HEK293 (cell line): ENCODE measurements around the gene BBLN.

Experiments
- AEBP2 ChIP-seq: fragments of 450-650 bp; formaldehyde crosslinking; IDR thresholded peaks from 2 replicates; pipeline ENCODE4 v1.5.1; 2016; ENCODE audit warnings: missing biosample characterization, missing genetic modification characterization, borderline replicate concordance
- CTCF ChIP-seq: fragments of 450-650 bp; formaldehyde crosslinking; IDR thresholded peaks from 2 replicates; pipeline ENCODE4 v1.5.1; 2016; ENCODE audit warnings: missing biosample characterization, missing genetic modification characterization
- GLIS2 ChIP-seq: fragments of 450-650 bp; formaldehyde crosslinking; IDR thresholded peaks from 2 replicates; pipeline ENCODE4 v1.5.1; 2016; ENCODE audit warnings: missing biosample characterization, missing genetic modification characterization
- HOXD13 ChIP-seq: sonication (generic); formaldehyde crosslinking; IDR thresholded peaks from 2 replicates; pipeline ENCODE4 v1.8.0; 2022; ENCODE audit warnings: missing genetic modification reagents, borderline replicate concordance
- KLF8 ChIP-seq: fragments of 450-650 bp; formaldehyde crosslinking; IDR thresholded peaks from 2 replicates; pipeline ENCODE4 v1.5.1; 2016; ENCODE audit warnings: missing biosample characterization, missing genetic modification characterization
- PATZ1 ChIP-seq: fragments of 450-650 bp; formaldehyde crosslinking; IDR thresholded peaks from 2 replicates; pipeline ENCODE4 v1.5.1; 2016; ENCODE audit warnings: missing biosample characterization, missing genetic modification characterization
- PBX3 ChIP-seq: sonication (generic); formaldehyde crosslinking; IDR thresholded peaks from 2 replicates; pipeline ENCODE4 v1.8.1; 2022; ENCODE audit warnings: mild to moderate bottlenecking, moderate library complexity, missing genetic modification reagents
- PRDM4 ChIP-seq: fragments of 450-650 bp; formaldehyde crosslinking; IDR thresholded peaks from 2 replicates; pipeline ENCODE4 v1.5.1; 2017; ENCODE audit warnings: missing biosample characterization, missing genetic modification characterization
- SP2 ChIP-seq: fragments of 450-650 bp; formaldehyde crosslinking; IDR thresholded peaks from 2 replicates; pipeline ENCODE4 v1.5.1; 2016; ENCODE audit warnings: missing biosample characterization, missing genetic modification characterization
- ZBTB26 ChIP-seq: fragments of 450-650 bp; formaldehyde crosslinking; optimal IDR thresholded peaks from 2 replicates; pipeline ENCODE3; 2016; ENCODE audit warnings: missing biosample characterization, mild to moderate bottlenecking, missing genetic modification characterization
- ZEB2 ChIP-seq: fragments of 450-650 bp; formaldehyde crosslinking; IDR thresholded peaks from 2 replicates; pipeline ENCODE4 v1.5.1; 2016; ENCODE audit warnings: missing biosample characterization, missing genetic modification characterization
- ZFP69B ChIP-seq: fragments of 450-650 bp; formaldehyde crosslinking; IDR thresholded peaks from 2 replicates; pipeline ENCODE4 v1.5.1; 2016; ENCODE audit warnings: missing biosample characterization, missing genetic modification characterization
- ZNF132 ChIP-seq: fragments of 450-650 bp; formaldehyde crosslinking; IDR thresholded peaks from 2 replicates; pipeline ENCODE4 v1.5.1; 2017; ENCODE audit warnings: missing biosample characterization, missing genetic modification characterization, borderline replicate concordance
- ZNF202 ChIP-seq: fragments of 450-650 bp; formaldehyde crosslinking; IDR thresholded peaks from 2 replicates; pipeline ENCODE4 v1.5.1; 2016; ENCODE audit warnings: missing biosample characterization, missing genetic modification characterization, borderline replicate concordance
- ZNF24 ChIP-seq: fragments of 450-650 bp; formaldehyde crosslinking; IDR thresholded peaks from 2 replicates; pipeline ENCODE4 v1.5.1; 2016; ENCODE audit warnings: missing biosample characterization, missing genetic modification characterization
- ZNF248 ChIP-seq: fragments of 450-650 bp; formaldehyde crosslinking; IDR thresholded peaks from 2 replicates; pipeline ENCODE4 v1.5.1; 2017; ENCODE audit warnings: missing biosample characterization, missing genetic modification characterization
- ZNF280C ChIP-seq: fragments of 450-650 bp; formaldehyde crosslinking; IDR thresholded peaks from 2 replicates; pipeline ENCODE4 v1.5.1; 2016; ENCODE audit warnings: missing biosample characterization, missing genetic modification characterization
- ZNF48 ChIP-seq: fragments of 450-650 bp; formaldehyde crosslinking; IDR thresholded peaks from 2 replicates; pipeline ENCODE4 v1.5.1; 2016; ENCODE audit warnings: missing biosample characterization, missing genetic modification characterization
- ZNF488 ChIP-seq: fragments of 450-650 bp; formaldehyde crosslinking; IDR thresholded peaks from 2 replicates; pipeline ENCODE4 v1.5.1; 2016; ENCODE audit warnings: missing biosample characterization, missing genetic modification characterization
- ZNF596 ChIP-seq: fragments of 450-650 bp; IDR thresholded peaks from 2 replicates; pipeline ENCODE4 v1.5.0; 2018; ENCODE audit warnings: missing biosample characterization, mild to moderate bottlenecking, missing genetic modification characterization, moderate library complexity
- ZNF626 ChIP-seq: fragments of 450-650 bp; sonication (Bioruptor Pico); formaldehyde crosslinking; IDR thresholded peaks from 2 replicates; pipeline ENCODE4 v1.5.1; 2018; ENCODE audit warnings: missing biosample characterization, missing genetic modification characterization, inconsistent platforms
- ZNF654 ChIP-seq: fragments of 450-650 bp; formaldehyde crosslinking; IDR thresholded peaks from 2 replicates; pipeline ENCODE4 v1.5.1; 2016; ENCODE audit warnings: low read depth, missing biosample characterization, missing genetic modification characterization
- ZNF777 ChIP-seq: fragments of 450-650 bp; formaldehyde crosslinking; IDR thresholded peaks from 2 replicates; pipeline ENCODE4 v1.5.1; 2017; ENCODE audit warnings: missing biosample characterization, missing genetic modification characterization, borderline replicate concordance

BBLN gene

GRCh38 chr9:128127990-128128835 is 31.9 kb upstream of the BBLN start (continued):
- TF ChIP-seq ZNF280C (tag by site-specific recombination) (no peak), ZNF626 (tag by site-specific recombination) (no peak), PRDM4 (0 out of 2 replicates have a peak, but pooled peaks have one; percentile 10), KLF8 (tag by site-specific recombination) (peak; percentile 73), ZNF596 (tag by site-specific recombination) (no peak), ZBTB26 (peak; percentile 60), ZNF48 (tag by site-specific recombination) (no peak), ZNF132 (tag by site-specific recombination) (no peak), ZFP69B (tag by site-specific recombination) (peak; percentile 8; the same call in 1 of the 2 replicates), CTCF (0 out of 2 replicates have a peak, but pooled peaks have one; percentile 5), SP2 (peak; percentile 82), ZNF202 (tag by site-specific recombination) (no peak), ZNF488 (tag by site-specific recombination) (no peak), ZEB2 (tag by site-specific recombination) (peak; percentile 81; the same call in 1 of the 2 replicates), PBX3 (no peak; the same call in 1 of the 2 replicates), GLIS2 (tag by site-specific recombination) (peak; percentile 76), ZNF654 (tag by site-specific recombination) (no peak), PATZ1 (peak; percentile 43), ZNF777 (tag by site-specific recombination) (0 out of 2 replicates have a peak, but pooled peaks have one; percentile 29), ZNF24 (tag by site-specific recombination) (no peak), HOXD13 (CRISPR knock-in tag) (no peak), ZNF248 (no peak), AEBP2 (tag by site-specific recombination) (no peak)
